H7 (cell line): ENCODE data around the gene GAS1. TPM values are rescaled to one million over a fixed set of nuclear protein-coding genes. Genes with fewer than 3 reads are reported as not detected.

Experiments used
- DNase-seq: peaks from one replicate; pipeline ENCODE4 v3.0.0; 2012
- H3K27me3 ChIP-seq: 2 replicates; pipeline ENCODE4 v1.6.0; 2011; ENCODE audit warnings: mild to moderate bottlenecking, low read length; ENCODE audit not compliant: control insufficient read depth, insufficient read depth
- H3K36me3 ChIP-seq: replicated peaks from 2 replicates; pipeline ENCODE4 v1.5.1; 2011; ENCODE audit warnings: low read length; ENCODE audit not compliant: control insufficient read depth, insufficient read depth
- H3K4me3 ChIP-seq: 2 replicates; pipeline ENCODE4 v1.5.1; 2011; ENCODE audit warnings: low read depth, mild to moderate bottlenecking, control low read depth, low read length, moderate library complexity; ENCODE audit not compliant: insufficient read depth
- total RNA-seq: library from RNA; depleted of rRNA; stranded (reverse); fragments of >200 nt; shearing (Covaris generic); gene quantifications from 2 replicates; pipeline ENCODE4 v1.2.3, GENCODE V29; 2014

GAS1 gene
- total RNA-seq, 1 experiment from 2014 or later: 3.6 TPM

DNA sequence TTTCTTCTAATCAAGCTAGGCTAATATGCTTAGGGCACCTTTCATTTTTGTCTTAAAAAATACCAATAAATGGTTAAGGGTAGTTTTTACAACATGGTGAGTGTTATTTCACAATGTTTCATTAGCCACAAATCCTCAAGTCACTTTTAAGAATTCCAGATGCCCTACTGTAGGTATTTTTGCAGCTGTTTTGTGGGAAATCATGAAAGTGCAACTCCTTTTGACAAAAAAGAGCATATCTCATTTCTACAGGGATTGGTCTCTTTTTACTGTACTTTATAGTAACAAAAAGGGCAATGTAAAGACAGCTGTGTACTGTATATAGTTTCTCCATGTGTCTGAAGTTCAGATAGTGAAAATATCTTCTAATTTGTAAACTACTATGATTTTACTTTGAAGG, 28.3 kb upstream of the GAS1 start:
- Histone ChIP-seq H3K36me3 (no peaks in the 10 kb centered on the region), H3K4me3 (no peak overlapping the region), H3K27me3 (no peaks in the 10 kb centered on the region)
- DNase-seq: no peak

DNA sequence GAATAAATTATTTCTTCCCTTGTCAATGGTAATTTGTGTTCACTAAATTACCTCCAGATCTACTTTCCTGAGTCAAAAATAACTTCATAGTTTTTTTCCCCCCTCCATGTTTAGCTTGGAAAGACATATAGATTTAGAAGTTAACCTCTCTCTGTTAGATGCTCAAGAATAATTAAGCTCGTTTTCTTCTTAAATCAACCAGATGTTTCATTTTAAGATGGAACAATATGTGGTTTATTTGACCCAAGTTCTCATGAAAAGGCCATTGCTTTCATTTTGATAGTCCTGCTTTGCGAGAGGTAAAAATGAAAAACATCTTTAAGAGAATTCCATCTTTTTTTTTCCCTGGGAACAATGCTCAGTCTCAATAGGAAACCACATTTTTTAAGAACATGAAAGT, 27.7 kb upstream of the GAS1 start:
- H3K4me3 ChIP-seq: no peak overlapping the region

DNA sequence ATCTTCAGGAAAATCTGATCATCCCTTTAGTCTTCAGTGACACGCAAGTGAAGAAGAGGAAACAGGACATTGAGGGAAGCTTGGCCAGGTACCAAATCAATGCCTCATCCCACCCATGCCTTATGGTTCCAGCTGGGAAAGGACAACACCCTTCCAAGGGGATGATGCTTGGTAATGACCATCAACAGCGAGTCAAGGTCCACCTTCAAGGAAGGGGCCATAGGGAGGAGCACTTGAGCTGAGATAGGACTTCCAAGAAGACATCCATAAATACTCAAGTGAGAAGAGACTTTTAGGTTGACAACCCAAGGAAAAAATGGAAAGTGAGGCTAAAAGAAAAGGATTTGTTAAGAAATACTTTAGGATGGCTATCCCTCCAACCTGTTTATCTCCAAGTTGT, 27.1 kb upstream of the GAS1 start:
- DNase-seq: no peak
- Histone ChIP-seq H3K36me3 (no peaks in the 10 kb centered on the region), H3K27me3 (no peaks in the 10 kb centered on the region), H3K4me3 (no peak overlapping the region)

More for the DNA sequence above, 27.7 kb upstream of the GAS1 start:
- no peaks in the 10 kb centered on the region for H3K36me3 ChIP-seq
- no peak for DNase-seq
- H3K27me3 ChIP-seq: no peaks in the 10 kb centered on the region

DNA sequence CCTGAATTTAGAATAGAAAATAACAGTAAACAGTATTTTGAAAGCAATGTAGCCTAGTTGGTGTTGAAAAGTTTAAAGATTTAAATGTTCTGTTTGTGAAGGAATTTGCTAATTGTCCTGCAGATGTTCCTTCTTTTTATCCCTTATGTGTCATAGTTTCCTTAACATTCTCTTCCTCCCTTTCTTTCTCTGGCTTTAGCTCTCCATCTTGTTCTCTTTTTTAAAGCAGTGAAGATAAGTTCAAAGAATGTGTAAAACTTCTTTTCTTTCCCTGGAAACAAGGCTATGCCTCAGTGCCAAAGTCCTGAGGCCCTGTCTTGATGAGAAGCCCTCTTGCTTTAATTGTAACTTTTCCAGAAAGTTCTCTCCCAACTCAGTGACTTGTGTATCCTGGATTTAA, 24.4 kb upstream of the GAS1 start:
- no peaks in the 10 kb centered on the region for H3K36me3 ChIP-seq
- no peak overlapping the region for H3K4me3 ChIP-seq
- DNase-seq: no peak
- no peaks in the 10 kb centered on the region for H3K27me3 ChIP-seq

DNA sequence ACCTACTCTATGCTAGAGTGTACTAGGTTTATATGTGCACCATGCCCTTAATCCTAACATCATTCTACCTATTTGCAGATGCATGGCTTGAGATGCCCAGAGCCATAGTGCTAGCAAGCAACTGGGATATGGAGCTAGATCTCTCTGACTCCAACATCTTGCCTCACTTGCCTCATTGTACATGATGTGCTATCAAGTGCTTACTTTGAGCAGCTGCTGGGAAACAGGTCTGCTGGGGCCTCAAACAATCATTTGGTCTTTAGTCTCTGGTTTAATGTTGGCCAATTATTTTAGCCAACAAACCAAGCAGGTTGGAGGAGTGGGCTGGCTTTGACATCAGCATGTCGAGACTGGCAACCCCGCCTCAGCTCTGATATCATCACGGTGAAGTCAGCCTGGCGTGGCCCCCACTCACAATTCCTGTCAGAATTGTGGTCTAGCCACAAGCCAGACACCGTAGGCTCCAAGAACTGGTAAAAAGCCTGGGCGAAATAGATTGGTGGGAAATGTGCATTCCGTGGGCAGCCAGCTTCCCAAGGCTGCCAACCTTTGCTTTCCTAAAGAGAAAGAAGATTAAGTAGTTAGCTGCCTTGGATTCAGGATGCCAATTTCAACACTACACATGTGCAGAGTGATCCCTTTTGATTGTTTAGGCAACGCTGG, 21.1 kb upstream of the GAS1 start:
- DNase-seq: no peak
- no peaks in the 10 kb centered on the region for H3K27me3 ChIP-seq
- H3K4me3 ChIP-seq: no peak overlapping the region
- no peaks in the 10 kb centered on the region for H3K36me3 ChIP-seq

DNA sequence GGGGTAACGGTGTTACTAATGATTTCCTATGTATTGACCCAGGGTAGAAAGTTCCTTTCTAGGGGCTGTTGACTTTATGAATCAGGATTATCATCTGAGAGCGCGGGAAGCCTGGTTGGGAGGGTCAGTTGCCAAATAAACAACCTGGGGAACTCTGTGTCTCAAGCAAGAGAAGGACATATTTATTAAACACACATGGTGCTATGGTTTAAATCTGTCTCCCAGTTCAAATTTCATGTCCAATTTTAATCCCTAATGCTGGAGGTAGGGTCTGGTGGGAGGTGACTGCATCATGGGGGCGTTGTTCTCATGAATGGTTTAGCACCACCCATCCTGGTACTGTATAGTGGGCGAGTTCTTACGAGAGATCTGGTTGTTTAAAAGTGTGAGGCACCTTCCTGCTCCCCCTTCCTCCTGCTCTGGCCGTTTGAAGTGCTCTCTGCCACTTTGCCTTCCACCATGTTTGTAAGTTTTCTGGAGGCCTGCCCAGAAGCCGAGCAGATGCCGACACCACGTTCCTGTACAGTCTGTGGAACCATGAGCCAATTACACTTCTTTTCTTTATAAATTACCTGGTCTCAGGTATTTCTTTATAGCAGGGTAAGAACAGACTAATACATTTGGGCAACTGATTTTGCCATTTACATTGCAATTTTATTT, 19.7 kb upstream of the GAS1 start:
- no peaks in the 10 kb centered on the region for H3K36me3 ChIP-seq
- no peak overlapping the region for H3K4me3 ChIP-seq
- no peak for DNase-seq
- H3K27me3 ChIP-seq: no peaks in the 10 kb centered on the region

DNA sequence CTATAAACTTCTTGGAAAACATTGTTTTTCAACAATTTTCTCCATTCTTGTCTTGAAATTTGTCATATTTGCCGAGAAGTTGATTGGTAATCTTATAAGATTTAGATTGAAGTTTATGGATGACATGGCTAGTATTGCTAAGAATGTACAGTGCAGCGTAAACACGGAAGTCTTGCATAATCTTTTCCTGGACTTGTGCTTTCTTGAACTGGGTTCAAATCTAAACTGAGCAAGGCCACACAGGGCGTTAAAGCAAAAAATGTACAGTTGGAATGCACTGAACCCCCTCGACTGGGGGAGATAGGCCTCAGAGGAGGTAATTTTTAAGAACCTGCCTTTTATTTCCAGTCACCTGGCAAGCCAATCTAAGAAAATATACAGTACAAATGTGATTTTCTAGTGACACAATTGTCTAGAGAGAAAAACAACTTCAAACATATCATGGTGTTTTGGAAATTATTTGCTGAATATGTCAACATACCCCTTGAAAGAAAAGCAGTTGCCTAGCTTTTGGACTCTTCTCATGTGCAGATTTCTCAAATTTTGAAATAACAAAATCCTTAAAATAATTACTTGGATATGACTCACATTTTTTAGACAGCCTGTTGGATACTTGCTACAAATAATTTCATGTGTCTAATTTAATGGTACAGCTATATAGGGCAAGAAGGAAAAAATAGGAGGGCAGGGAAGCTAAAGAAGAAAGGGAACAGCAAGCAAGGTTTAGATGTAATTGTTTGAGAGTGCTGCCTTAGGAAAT, 18.5 kb upstream of the GAS1 start:
- Histone ChIP-seq H3K27me3 (no peaks in the 10 kb centered on the region), H3K36me3 (no peaks in the 10 kb centered on the region), H3K4me3 (no peak overlapping the region)
- DNase-seq: no peak

DNA sequence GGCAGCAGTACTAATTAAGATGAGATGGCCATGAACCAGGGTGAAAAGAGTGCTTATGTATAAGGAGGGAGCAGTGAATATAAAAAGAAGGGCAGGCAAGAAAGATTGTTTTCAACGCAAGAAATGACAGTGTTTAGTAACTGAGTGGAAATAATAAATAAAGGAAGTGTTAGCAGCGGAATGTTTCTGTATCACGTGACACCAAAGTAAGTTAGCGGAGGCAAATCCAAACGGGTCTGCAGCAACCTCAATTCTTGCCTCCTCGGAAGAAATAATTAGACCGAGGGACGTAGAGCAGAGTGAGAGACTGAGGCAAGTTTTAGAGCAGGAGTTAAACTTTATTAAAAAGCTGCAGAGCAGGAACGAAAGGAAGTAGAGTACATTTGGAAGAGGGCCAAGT, 15.4 kb upstream of the GAS1 start:
- H3K27me3 ChIP-seq: no peaks in the 10 kb centered on the region
- H3K4me3 ChIP-seq: no peak overlapping the region
- DNase-seq: no peak
- no peaks in the 10 kb centered on the region for H3K36me3 ChIP-seq

DNA sequence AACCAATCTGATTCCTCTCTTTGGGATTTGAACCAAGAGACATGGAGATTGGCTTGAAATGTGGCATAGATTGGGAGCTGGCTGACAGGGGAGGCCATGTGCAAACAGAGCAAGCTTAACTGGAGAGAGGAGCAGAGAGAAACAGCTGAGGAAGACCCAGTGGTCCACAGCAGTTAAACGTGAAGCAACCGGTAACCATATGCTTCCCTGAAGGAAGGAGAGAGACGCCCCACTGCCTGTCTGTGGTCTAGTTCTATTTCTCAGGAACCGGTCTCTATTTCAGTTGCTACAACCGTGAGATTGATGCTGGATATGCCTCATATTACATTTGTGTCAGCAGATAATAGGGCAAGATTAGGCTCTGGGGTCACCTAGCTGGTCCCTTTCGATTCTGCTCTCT, 13.6 kb upstream of the GAS1 start:
- no peak overlapping the region for H3K4me3 ChIP-seq
- H3K27me3 ChIP-seq: no peaks in the 10 kb centered on the region
- H3K36me3 ChIP-seq: no peaks in the 10 kb centered on the region
- no peak for DNase-seq

DNA sequence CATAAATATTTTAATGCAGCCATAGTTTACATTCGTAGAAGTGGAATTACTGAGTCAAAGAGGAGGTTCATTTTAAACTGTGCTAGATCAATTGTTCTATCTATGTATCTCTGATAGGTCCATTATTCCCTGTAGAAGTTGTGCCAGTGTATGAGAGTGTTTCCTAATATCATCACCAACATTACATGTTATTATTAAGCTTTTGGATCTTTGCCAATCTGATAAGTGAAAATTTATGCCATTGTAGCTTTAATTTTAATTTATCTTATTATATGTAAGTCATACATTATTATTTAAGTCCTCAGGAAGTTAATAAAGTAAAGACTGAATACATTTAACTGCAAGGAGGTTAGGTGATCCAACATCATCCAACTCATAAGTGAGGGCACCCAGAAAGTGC, 10.9 kb upstream of the GAS1 start:
- no peak for DNase-seq
- H3K4me3 ChIP-seq: no peak overlapping the region

DNA sequence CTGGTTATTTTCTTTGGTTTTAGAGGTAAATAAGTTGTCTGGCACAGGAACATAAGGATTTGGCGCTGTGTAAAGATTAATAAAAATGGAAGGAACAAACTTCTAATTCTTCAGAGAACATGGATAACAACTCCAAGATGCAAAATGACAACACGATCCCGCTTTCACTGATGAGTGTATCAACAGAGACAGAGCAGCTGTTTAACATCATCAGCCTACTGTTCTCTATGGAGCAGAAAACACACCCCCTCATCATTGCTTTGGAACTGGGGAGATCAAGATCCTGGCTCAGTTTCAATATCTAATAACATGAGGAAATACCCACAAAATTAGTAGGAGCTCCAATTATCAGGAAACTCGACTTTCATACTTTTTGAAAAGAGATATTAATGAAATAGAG, 8.3 kb upstream of the GAS1 start:
- DNase-seq: no peak
- Histone ChIP-seq H3K27me3 (no peaks in the 10 kb centered on the region; the same call in 1 of the 2 replicates), H3K36me3 (no peaks in the 10 kb centered on the region), H3K4me3 (no peak overlapping the region)

More for the DNA sequence above, 10.9 kb upstream of the GAS1 start:
- Histone ChIP-seq H3K27me3 (no peaks in the 10 kb centered on the region), H3K36me3 (no peaks in the 10 kb centered on the region)

DNA sequence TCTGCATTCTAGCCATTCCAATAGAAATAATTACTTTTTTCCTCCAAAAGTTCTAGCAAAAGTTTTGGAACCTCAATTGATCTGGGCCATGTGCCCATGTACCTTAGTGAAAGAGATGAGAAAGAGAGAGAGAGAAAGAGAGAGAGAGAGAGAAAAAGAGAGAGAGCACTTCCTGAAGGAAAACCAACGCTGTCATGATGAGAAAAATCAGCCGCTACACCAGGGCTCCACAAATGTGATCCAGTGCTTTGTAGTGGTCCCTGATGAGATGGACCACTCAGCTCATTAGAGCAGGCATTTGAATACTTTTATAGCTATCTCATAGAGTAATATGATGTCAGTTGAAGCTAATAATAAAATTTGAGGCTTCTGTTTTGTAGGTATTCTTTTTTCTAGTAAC, 7.7 kb upstream of the GAS1 start:
- H3K36me3 ChIP-seq: no peaks in the 10 kb centered on the region
- no peak for DNase-seq
- H3K27me3 ChIP-seq: peaks cover 1% of the 10 kb centered on the region
- H3K4me3 ChIP-seq: no peak overlapping the region

DNA sequence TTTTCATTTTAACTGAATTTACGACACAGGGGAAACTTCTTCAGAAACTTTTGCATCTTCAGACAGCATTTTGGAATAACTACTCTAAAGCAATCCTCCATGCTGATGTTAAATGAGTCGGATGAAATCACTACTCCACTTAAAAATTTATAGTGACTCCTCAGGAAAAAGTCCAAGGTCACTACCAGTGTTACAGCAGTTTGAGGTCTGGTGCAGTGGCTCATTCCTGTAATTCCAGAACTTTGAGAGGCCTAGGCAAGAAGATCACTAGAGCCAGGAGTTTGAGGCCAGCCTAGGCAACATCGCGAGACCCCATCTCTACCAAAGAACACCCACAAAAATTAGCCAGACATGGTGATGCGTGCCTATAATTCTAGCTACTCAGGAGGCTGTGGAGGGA, 5.9 kb upstream of the GAS1 start:
- no peaks in the 10 kb centered on the region for H3K36me3 ChIP-seq
- H3K4me3 ChIP-seq: no peak overlapping the region
- DNase-seq: no peak
- H3K27me3 ChIP-seq: peaks cover 13% of the 10 kb centered on the region

DNA sequence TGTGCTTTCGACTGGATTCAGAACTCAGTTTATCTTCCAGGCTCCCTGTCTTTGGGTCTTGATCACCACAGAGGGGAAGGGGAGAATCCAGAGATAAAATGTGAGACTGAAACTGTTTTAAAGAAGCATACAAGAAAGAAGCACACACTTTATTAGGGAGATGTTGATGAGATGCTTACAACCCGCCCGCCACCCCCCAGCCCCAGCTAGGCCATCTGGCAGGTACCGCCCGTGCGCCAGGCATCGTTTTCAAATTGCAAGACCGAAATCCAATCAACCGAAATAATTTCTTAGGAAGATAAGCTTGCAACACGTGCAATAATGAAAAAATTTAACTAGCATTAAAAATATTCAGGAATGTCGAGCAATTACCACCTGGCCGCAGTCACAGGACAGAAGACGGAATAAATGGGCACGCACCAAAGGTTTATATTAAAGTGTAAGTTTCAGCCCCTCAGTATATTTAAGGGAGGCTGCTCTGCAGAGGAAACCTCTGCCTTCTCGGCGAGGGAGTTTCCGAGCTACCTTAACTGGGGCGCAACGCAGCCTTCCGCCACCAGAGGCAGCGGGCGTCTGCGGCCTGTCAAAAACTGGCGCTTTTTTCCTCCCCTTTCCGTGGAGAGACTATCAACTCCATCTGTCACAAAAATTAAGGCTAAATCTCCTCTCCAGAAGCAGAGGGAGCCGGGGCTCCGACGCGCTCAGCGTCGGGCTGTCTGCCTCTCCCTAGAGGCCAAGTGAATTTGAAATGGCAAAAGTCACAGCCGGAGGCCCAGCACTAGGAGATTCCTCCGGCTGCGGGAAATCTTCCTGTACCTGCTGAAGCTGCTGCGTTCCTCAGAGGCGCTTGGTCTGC, 996 bp upstream of the GAS1 start:
- H3K36me3 ChIP-seq: no peaks in the 10 kb centered on the region
- peak overlapping the region; percentile 65 for H3K4me3 ChIP-seq
- DNase-seq: peak; percentile 79
- H3K27me3 ChIP-seq: peaks cover 48% of the 10 kb centered on the region
